Measurements from ENCODE around the gene FANCC. TPM values are rescaled to one million over a fixed set of nuclear protein-coding genes. Genes with fewer than 3 reads are reported as not detected.

FANCC gene
- total RNA-seq, 3 donors from 2014 or later (not counting 1 experiment from before 2014, with no cell fraction given), result 9.9 to 18.9 (median 12.8) TPM

DNA sequence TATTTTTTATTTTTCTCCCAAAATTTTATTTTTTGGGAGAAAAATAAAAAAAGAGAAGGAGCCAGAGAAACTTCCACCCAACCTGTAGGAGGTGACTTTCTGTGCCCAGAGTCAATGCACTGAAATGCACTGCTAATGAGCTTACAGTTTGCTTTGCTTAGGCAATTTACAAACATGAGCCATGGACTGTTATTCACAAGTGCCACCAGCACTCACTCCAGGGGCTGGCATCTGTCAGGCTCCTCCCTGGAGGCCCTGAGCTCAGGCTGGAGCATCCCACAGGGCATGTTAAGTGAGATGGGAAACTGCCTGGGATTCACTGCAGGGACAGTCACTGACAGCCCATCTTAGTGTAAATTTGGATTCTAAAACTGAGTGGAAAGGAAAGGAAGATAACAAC lies 74.9 kb downstream of the FANCC start:
- Histone ChIP-seq H3K27ac (ENCODE audit: low read length) (no peak overlapping the region), H3K9me3 (ENCODE audit: control insufficient read depth, insufficient read depth, low read length) (no peaks in the 10 kb centered on the region), H3K4me3 (ENCODE audit: low read length) (no peak overlapping the region), H3K36me3 (ENCODE audit: control insufficient read depth, insufficient read depth, low read length) (no peaks in the 10 kb centered on the region), H3K4me1 (ENCODE audit: control insufficient read depth, insufficient read depth, low read length) (no peaks in the 10 kb centered on the region), H3K27me3 (ENCODE audit: control insufficient read depth, insufficient read depth, low read length) (no peaks in the 10 kb centered on the region)
- no peaks in the 10 kb centered on the region for H3K4me1 Mint-ChIP-seq
- intact Hi-C loops (cut with micrococcal nuclease), result no loop called here
- H3K9me3 Mint-ChIP-seq, result no peaks in the 10 kb centered on the region
- ATAC-seq (no peak), DNase-seq (no peak)
- no peaks in the 10 kb centered on the region for H3K36me3 Mint-ChIP-seq
- H3K4me3 Mint-ChIP-seq, result no peak overlapping the region
- TF ChIP-seq, protein P1, sequence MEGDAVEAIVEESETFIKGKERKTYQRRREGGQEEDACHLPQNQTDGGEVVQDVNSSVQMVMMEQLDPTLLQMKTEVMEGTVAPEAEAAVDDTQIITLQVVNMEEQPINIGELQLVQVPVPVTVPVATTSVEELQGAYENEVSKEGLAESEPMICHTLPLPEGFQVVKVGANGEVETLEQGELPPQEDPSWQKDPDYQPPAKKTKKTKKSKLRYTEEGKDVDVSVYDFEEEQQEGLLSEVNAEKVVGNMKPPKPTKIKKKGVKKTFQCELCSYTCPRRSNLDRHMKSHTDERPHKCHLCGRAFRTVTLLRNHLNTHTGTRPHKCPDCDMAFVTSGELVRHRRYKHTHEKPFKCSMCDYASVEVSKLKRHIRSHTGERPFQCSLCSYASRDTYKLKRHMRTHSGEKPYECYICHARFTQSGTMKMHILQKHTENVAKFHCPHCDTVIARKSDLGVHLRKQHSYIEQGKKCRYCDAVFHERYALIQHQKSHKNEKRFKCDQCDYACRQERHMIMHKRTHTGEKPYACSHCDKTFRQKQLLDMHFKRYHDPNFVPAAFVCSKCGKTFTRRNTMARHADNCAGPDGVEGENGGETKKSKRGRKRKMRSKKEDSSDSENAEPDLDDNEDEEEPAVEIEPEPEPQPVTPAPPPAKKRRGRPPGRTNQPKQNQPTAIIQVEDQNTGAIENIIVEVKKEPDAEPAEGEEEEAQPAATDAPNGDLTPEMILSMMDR (IDR thresholded peaks at IDR 0.05), result no peak
- no peak overlapping the region for H3K27ac Mint-ChIP-seq
- no peaks in the 10 kb centered on the region for H3K27me3 Mint-ChIP-seq (ENCODE audit: low read depth in 2 of 2)

GRCh38 chr9:95239071-95239470 lies 78.4 kb downstream of the FANCC start:
- no peaks in the 10 kb centered on the region for H3K36me3 ChIP-seq (ENCODE audit: control insufficient read depth, insufficient read depth, low read length)
- Mint-ChIP-seq H3K27me3 (ENCODE audit: low read depth in 2 of 2) (no peaks in the 10 kb centered on the region), H3K27ac (no peak overlapping the region), H3K4me1 (no peaks in the 10 kb centered on the region), H3K9me3 (no peaks in the 10 kb centered on the region), H3K4me3 (no peak overlapping the region), H3K36me3 (no peaks in the 10 kb centered on the region)
- 83% methylated on average over 4 of the region's 5 CpGs for WGBS (ENCODE audit: insufficient coverage)
- intact Hi-C loops (cut with micrococcal nuclease), result no loop called here
- H3K27me3 ChIP-seq (ENCODE audit: control insufficient read depth, insufficient read depth, low read length), result no peaks in the 10 kb centered on the region
- no peaks in the 10 kb centered on the region for H3K4me1 ChIP-seq (ENCODE audit: control insufficient read depth, insufficient read depth, low read length)
- no peaks in the 10 kb centered on the region for H3K9me3 ChIP-seq (ENCODE audit: control insufficient read depth, insufficient read depth, low read length)
- TF ChIP-seq, protein P1 (IDR thresholded peaks at IDR 0.05), result no peak
- ATAC-seq (no peak), DNase-seq (no peak)
- no peak overlapping the region for H3K27ac ChIP-seq (ENCODE audit: low read length)
- H3K4me3 ChIP-seq (ENCODE audit: low read length), result no peak overlapping the region

GRCh38 chr9:95237336-95237735 lies 80.2 kb downstream of the FANCC start:
- 99% methylated on average over 7 of the region's 7 CpGs for WGBS (ENCODE audit: insufficient coverage)
- Histone ChIP-seq H3K4me1 (ENCODE audit: control insufficient read depth, insufficient read depth, low read length) (no peaks in the 10 kb centered on the region), H3K9me3 (ENCODE audit: control insufficient read depth, insufficient read depth, low read length) (no peaks in the 10 kb centered on the region), H3K36me3 (ENCODE audit: control insufficient read depth, insufficient read depth, low read length) (no peaks in the 10 kb centered on the region), H3K27ac (ENCODE audit: low read length) (no peak overlapping the region), H3K4me3 (ENCODE audit: low read length) (no peak overlapping the region), H3K27me3 (ENCODE audit: control insufficient read depth, insufficient read depth, low read length) (no peaks in the 10 kb centered on the region)
- no peaks in the 10 kb centered on the region for H3K4me1 Mint-ChIP-seq
- H3K9me3 Mint-ChIP-seq, result no peaks in the 10 kb centered on the region
- H3K4me3 Mint-ChIP-seq, result no peak overlapping the region
- no peaks in the 10 kb centered on the region for H3K27me3 Mint-ChIP-seq (ENCODE audit: low read depth in 2 of 2)
- no peak overlapping the region for H3K27ac Mint-ChIP-seq
- intact Hi-C loops (cut with micrococcal nuclease), result no loop called here
- DNase-seq (no peak), ATAC-seq (no peak)
- no peaks in the 10 kb centered on the region for H3K36me3 Mint-ChIP-seq
- TF ChIP-seq, protein P1 (IDR thresholded peaks at IDR 0.05), result no peak

- no peaks in the 10 kb centered on the region for H3K27me3 ChIP-seq (ENCODE audit: control insufficient read depth, insufficient read depth, low read length)
- no peaks in the 10 kb centered on the region for H3K27me3 Mint-ChIP-seq (ENCODE audit: low read depth in 2 of 2)
- H3K9me3 ChIP-seq (ENCODE audit: control insufficient read depth, insufficient read depth, low read length), result no peaks in the 10 kb centered on the region
- no peak for DNase-seq
- H3K4me1 ChIP-seq (ENCODE audit: control insufficient read depth, insufficient read depth, low read length), result no peaks in the 10 kb centered on the region
- H3K27ac Mint-ChIP-seq, result no peak overlapping the region
- H3K4me1 Mint-ChIP-seq, result peaks cover 6% of the 10 kb centered on the region in 2 donors
- no peak overlapping the region for H3K4me3 ChIP-seq (ENCODE audit: low read length)
- H3K27ac ChIP-seq (ENCODE audit: low read length), result no peak overlapping the region
- H3K9me3 Mint-ChIP-seq, result peaks cover 0 to 2% of the 10 kb centered on the region in 2 donors
- H3K36me3 Mint-ChIP-seq, result no peaks in the 10 kb centered on the region
- no peak for ATAC-seq
- H3K4me3 Mint-ChIP-seq, result no peak overlapping the region
- WGBS (ENCODE audit: insufficient coverage), result 98% methylated on average over 6 of the region's 6 CpGs
- TF ChIP-seq, protein P1 (IDR thresholded peaks at IDR 0.05), result no peak
- intact Hi-C loops (cut with micrococcal nuclease), result no loop called here
- no peaks in the 10 kb centered on the region for H3K36me3 ChIP-seq (ENCODE audit: control insufficient read depth, insufficient read depth, low read length)
Measured at GRCh38 chr9:95230046-95230445, 87.5 kb downstream of the FANCC start.

Data from natural killer cell (primary cell).